Endodermal cell (in vitro differentiated cells): ENCODE measurements around the gene TMCO4. TPM values are rescaled to one million over a fixed set of nuclear protein-coding genes. Genes with fewer than 3 reads are reported as not detected.

Experiments
- DNase-seq: peaks from one replicate; pipeline ENCODE4 v3.0.0-alpha.2; 2017
- H3K27ac ChIP-seq: 2 replicates; pipeline ENCODE4 v1.5.1; 2013; ENCODE audit warnings: mild to moderate bottlenecking, low read depth, low read length, moderate library complexity
- H3K27me3 ChIP-seq: 2 replicates; pipeline ENCODE4 v1.6.1; 2013; ENCODE audit warnings: mild to moderate bottlenecking, low read length, moderate library complexity; ENCODE audit not compliant: insufficient read depth, control insufficient read depth, poor library complexity, severe bottlenecking
- H3K36me3 ChIP-seq: 2 replicates; pipeline ENCODE4 v1.7.0; 2013; ENCODE audit warnings: mild to moderate bottlenecking, low read length, moderate library complexity; ENCODE audit not compliant: control insufficient read depth, insufficient read depth
- H3K4me1 ChIP-seq: one replicate; pipeline ENCODE4 v1.7.0; 2013; ENCODE audit warnings: low read length; ENCODE audit not compliant: control insufficient read depth, insufficient read depth
- H3K4me3 ChIP-seq: 2 replicates; pipeline ENCODE4 v1.5.1; 2013; ENCODE audit warnings: mild to moderate bottlenecking, low read length, moderate library complexity
- H3K9ac ChIP-seq: 2 replicates; pipeline ENCODE4 v1.6.1; 2013; ENCODE audit warnings: mild to moderate bottlenecking, low read length, moderate library complexity; ENCODE audit not compliant: poor library complexity, severe bottlenecking; ENCODE audit errors: extremely low read depth
- H3K9me3 ChIP-seq: 2 replicates; pipeline ENCODE4 v1.6.1; 2013; ENCODE audit warnings: mild to moderate bottlenecking, low read length, moderate library complexity; ENCODE audit not compliant: control insufficient read depth
- H3K27ac Mint-ChIP-seq: 2 replicates; pipeline ENCODE4 v1.8.0; 2020; ENCODE audit warnings: mixed read lengths
- H3K27me3 Mint-ChIP-seq: 2 replicates; pipeline ENCODE4 v1.8.0; 2021; ENCODE audit warnings: mild to moderate bottlenecking, mixed read lengths; ENCODE audit not compliant: insufficient read depth
- H3K36me3 Mint-ChIP-seq: 2 replicates; pipeline ENCODE4 v1.8.0; 2020; ENCODE audit warnings: low read depth, mixed read lengths
- H3K4me1 Mint-ChIP-seq: 2 replicates; pipeline ENCODE4 v1.8.0; 2020; ENCODE audit warnings: mixed read lengths
- H3K4me3 Mint-ChIP-seq: 2 replicates; pipeline ENCODE4 v1.8.0; 2020; ENCODE audit warnings: mild to moderate bottlenecking, moderate library complexity, mixed read lengths
- H3K9me3 Mint-ChIP-seq: 2 replicates; pipeline ENCODE4 v1.8.0; 2020; ENCODE audit warnings: mild to moderate bottlenecking, mixed read lengths
- CTCF ChIP-seq: fragments of 200-600 bp; sonication (generic); conservative IDR thresholded peaks from 2 replicates; pipeline ENCODE4 v1.5.0; 2021; ENCODE audit warnings: antibody characterized with exemption, mild to moderate bottlenecking
- WGBS, 2 experiments: methylation state at CpG; one replicate each; pipeline versions ENCODE4 v1.1.5 to v1.1.7; 2013; ENCODE audit warnings: missing lambda C conversion rate in 2 of 2, mixed read lengths in 1 of 2; ENCODE audit not compliant: insufficient coverage in 1 of 2, insufficient read length in 1 of 2; 5-methylcytosine and 5-hydroxymethylcytosine counted together
- total RNA-seq, 2 donors: library from RNA; stranded (reverse); fragmentation: NEBNext Ultra II Directional in 1 of 2; extraction: Animal tissue kit (Norgen Biotek cat#: 25700) in 1 of 2; gene quantifications; 2 replicates in 1 of 2; 3 replicates in 1 of 2; pipeline ENCODE4 v1.2.1, GENCODE V29; 2021

Gene TMCO4
- total RNA-seq, 2 donors from 2014 or later = 6.2 to 6.6 TPM

DNA sequence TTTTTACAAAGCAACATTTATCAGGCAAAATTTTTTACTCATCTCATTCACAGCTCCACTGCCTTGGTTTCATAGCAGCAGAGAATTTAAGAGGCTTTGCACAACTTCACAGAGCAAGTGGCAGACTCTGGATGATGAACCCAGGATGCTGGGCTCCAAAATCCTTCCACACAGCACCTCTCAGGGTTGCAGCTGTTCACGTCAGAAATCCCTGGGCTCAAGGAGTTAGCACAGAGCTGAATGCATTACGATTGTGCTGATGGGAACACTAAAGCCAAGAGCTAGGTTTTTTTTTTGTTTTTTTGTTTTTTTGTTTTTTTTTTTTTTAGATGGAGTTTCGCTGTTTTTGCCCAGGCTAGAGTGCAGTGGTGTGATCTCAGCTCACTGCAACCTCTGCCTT, 137.4 kb downstream of the TMCO4 start:
- Mint-ChIP-seq H3K27ac (no peak overlapping the region), H3K27me3 (peaks cover 55% of the 10 kb centered on the region), H3K4me1 (peaks cover 14% of the 10 kb centered on the region), H3K36me3 (no peaks in the 10 kb centered on the region), H3K9me3 (no peaks in the 10 kb centered on the region), H3K4me3 (no peak overlapping the region)
- Histone ChIP-seq H3K36me3 (no peaks in the 10 kb centered on the region), H3K9ac (no peak overlapping the region), H3K9me3 (no peaks in the 10 kb centered on the region), H3K4me1 (peaks cover 4% of the 10 kb centered on the region), H3K27me3 (peaks cover 55% of the 10 kb centered on the region), H3K27ac (no peak overlapping the region), H3K4me3 (no peak overlapping the region)
- 84% methylated on average over 3 of the region's 3 CpGs; no CpG with 5 or more reads in 1 of the 2 experiments for WGBS, 2 experiments
- TF ChIP-seq CTCF = no peak
- DNase-seq = no peak

- no peaks in the 10 kb centered on the region for H3K36me3 Mint-ChIP-seq
- Histone ChIP-seq H3K9me3 (no peaks in the 10 kb centered on the region), H3K4me3 (no peak overlapping the region), H3K9ac (no peak overlapping the region), H3K4me1 (peaks cover 4% of the 10 kb centered on the region), H3K27me3 (peaks cover 50% of the 10 kb centered on the region), H3K27ac (no peak overlapping the region), H3K36me3 (peaks cover 3% of the 10 kb centered on the region)
- no peak overlapping the region for H3K4me3 Mint-ChIP-seq
- H3K9me3 Mint-ChIP-seq = no peaks in the 10 kb centered on the region
- peaks cover 50% of the 10 kb centered on the region for H3K27me3 Mint-ChIP-seq
- TF ChIP-seq CTCF = peak; percentile 88
- DNase-seq = no peak
- 13 to 32% methylated on average over 4 to 8 of the region's 9 CpGs for WGBS, 2 experiments
- H3K27ac Mint-ChIP-seq = no peak overlapping the region
- peaks cover 14% of the 10 kb centered on the region for H3K4me1 Mint-ChIP-seq
These were observed 137.9 kb downstream of the TMCO4 start for GRCh38 chr1:19661721-19662228.

GRCh38 chr1:19658186-19658585, 141.5 kb downstream of the TMCO4 start:
- TF ChIP-seq CTCF = no peak

More at GRCh38 chr1:19658186-19658585, 141.5 kb downstream of the TMCO4 start:
- peaks cover 14% of the 10 kb centered on the region for H3K27me3 ChIP-seq
- Mint-ChIP-seq H3K27ac (no peak overlapping the region), H3K9me3 (no peaks in the 10 kb centered on the region), H3K4me3 (no peak overlapping the region), H3K36me3 (peaks cover 11% of the 10 kb centered on the region), H3K4me1 (peaks cover 20% of the 10 kb centered on the region), H3K27me3 (peaks cover 18% of the 10 kb centered on the region)
- H3K9me3 ChIP-seq = no peaks in the 10 kb centered on the region
- peaks cover 25% of the 10 kb centered on the region for H3K36me3 ChIP-seq
- no peak for DNase-seq
- WGBS, 2 experiments = 94 to 95% methylated on average over 5 to 13 of the region's 13 CpGs
- no peak overlapping the region for H3K27ac ChIP-seq
- no peak overlapping the region for H3K9ac ChIP-seq
- H3K4me1 ChIP-seq = peaks cover 14% of the 10 kb centered on the region
- no peak overlapping the region for H3K4me3 ChIP-seq
